Caco-2 (cell line): ENCODE results near the gene KRABD2.

Experiments used
- BruUV-seq: library from RNA; stranded (reverse); fragments of 400-500 nt; replicated peaks from 2 replicates; lab custom pipeline; 2021; lab: Mats Ljungman, UMichigan
- CTCF ChIA-PET: fragments of 300-600 bp; sonication (Branson Sonifier 250); formaldehyde crosslinking; loops from one replicate; lab custom pipeline; 2022; ENCODE audit warnings: antibody characterized with exemption; lab: Charles Lee
- POLR2A ChIA-PET: fragments of 300-600 bp; sonication (Branson Sonifier 250); formaldehyde crosslinking; loops from one replicate; lab custom pipeline; 2022; ENCODE audit warnings: antibody characterized with exemption; lab: Charles Lee
- DNase-seq, 2 experiments: peaks; one replicate each; pipeline versions ENCODE4 v3.0.0 to v3.0.0-alpha.2; 2020 to 2022
- H3K27me3 ChIP-seq: replicated peaks from 2 replicates; pipeline ENCODE4 v1.6.0; 2011; ENCODE audit warnings: low read length; ENCODE audit not compliant: control insufficient read depth, insufficient read depth
- H3K36me3 ChIP-seq: 2 replicates; pipeline ENCODE4 v1.5.1; 2011; ENCODE audit warnings: low read length; ENCODE audit not compliant: control insufficient read depth, insufficient read depth
- H3K4me1 ChIP-seq: fragments of 250-450 bp; sonication (Bioruptor Pico); 2 replicates; pipeline ENCODE4 v1.5.1; 2020; ENCODE audit warnings: mild to moderate bottlenecking
- H3K4me3 ChIP-seq: 2 replicates; pipeline ENCODE4 v1.5.1; 2011; ENCODE audit warnings: low read depth, mild to moderate bottlenecking, control low read depth, low read length
- H3K9me3 ChIP-seq: fragments of 250-450 bp; sonication (Bioruptor Pico); 2 replicates; pipeline ENCODE4 v1.5.1; 2020; ENCODE audit warnings: mild to moderate bottlenecking, moderate library complexity
- H3K27ac Mint-ChIP-seq: one replicate; pipeline ENCODE4 v1.8.0; 2022; ENCODE audit warnings: mixed read lengths; ENCODE audit not compliant: unreplicated experiment
- H3K27me3 Mint-ChIP-seq: one replicate; pipeline ENCODE4 v1.8.0; 2022; ENCODE audit warnings: mixed read lengths; ENCODE audit not compliant: insufficient read depth, unreplicated experiment
- H3K36me3 Mint-ChIP-seq: one replicate; pipeline ENCODE4 v1.8.0; 2022; ENCODE audit warnings: mild to moderate bottlenecking, mixed read lengths; ENCODE audit not compliant: insufficient read depth, unreplicated experiment
- H3K4me1 Mint-ChIP-seq: one replicate; pipeline ENCODE4 v1.8.0; 2022; ENCODE audit warnings: low read depth, mixed read lengths; ENCODE audit not compliant: unreplicated experiment
- H3K4me3 Mint-ChIP-seq: one replicate; pipeline ENCODE4 v1.8.0; 2022; ENCODE audit warnings: mild to moderate bottlenecking, moderate library complexity, mixed read lengths; ENCODE audit not compliant: unreplicated experiment
- H3K9me3 Mint-ChIP-seq: one replicate; pipeline ENCODE4 v1.8.0; 2022; ENCODE audit warnings: mixed read lengths; ENCODE audit not compliant: unreplicated experiment
- intact Hi-C: fragments of 100-400 bp; cut with micrococcal nuclease; formaldehyde crosslinking; loops from one replicate; pipeline ENCODE4 v1.10.0; 2022; ENCODE audit not compliant: unreplicated experiment
- TF ChIP-seq, protein P1 (sequence below), 2 experiments: fragments of 200-600 bp in 1 of 2; IDR thresholded peaks; 1 replicate in 1 of 2; 2 replicates in 1 of 2; pipeline versions ENCODE4 v1.5.1 to v1.8.0; 2011 to 2022; ENCODE audit warnings: antibody characterized with exemption in 1 of 2, control low read depth in 1 of 2, inconsistent platforms in 1 of 2, low read depth in 1 of 2, low read length in 1 of 2, mild to moderate bottlenecking in 1 of 2, moderate library complexity in 1 of 2; ENCODE audit not compliant: insufficient read depth in 1 of 2, severe bottlenecking in 1 of 2, unreplicated experiment in 1 of 2

The KRABD2 gene

DNA sequence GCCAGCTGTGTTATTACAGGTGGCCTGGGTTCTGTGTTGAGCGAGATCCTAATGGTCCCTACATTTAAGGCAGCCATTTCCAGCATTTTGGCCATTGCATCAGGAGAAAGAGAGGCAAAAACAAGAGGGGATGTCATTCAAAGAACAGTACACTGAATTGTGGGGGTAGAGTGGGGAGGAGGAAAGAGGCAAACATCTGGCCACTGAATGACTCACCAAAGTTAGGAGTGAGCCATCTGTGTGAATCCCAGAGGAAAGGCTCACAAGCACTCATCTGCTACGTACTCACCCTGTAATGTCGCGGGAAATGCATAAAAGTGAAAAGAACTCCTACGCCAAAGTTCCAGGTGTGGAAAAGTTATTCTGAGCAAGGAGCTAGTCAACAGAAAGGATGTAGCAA is 16.7 kb downstream of the KRABD2 start:
- TF ChIP-seq, protein P1, sequence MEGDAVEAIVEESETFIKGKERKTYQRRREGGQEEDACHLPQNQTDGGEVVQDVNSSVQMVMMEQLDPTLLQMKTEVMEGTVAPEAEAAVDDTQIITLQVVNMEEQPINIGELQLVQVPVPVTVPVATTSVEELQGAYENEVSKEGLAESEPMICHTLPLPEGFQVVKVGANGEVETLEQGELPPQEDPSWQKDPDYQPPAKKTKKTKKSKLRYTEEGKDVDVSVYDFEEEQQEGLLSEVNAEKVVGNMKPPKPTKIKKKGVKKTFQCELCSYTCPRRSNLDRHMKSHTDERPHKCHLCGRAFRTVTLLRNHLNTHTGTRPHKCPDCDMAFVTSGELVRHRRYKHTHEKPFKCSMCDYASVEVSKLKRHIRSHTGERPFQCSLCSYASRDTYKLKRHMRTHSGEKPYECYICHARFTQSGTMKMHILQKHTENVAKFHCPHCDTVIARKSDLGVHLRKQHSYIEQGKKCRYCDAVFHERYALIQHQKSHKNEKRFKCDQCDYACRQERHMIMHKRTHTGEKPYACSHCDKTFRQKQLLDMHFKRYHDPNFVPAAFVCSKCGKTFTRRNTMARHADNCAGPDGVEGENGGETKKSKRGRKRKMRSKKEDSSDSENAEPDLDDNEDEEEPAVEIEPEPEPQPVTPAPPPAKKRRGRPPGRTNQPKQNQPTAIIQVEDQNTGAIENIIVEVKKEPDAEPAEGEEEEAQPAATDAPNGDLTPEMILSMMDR (IDR thresholded peaks at IDR 0.05; ENCODE audit: insufficient read depth in 1 of 2, low read depth in 1 of 2, low read length in 1 of 2, severe bottlenecking in 1 of 2, unreplicated experiment in 1 of 2), result no peak
- no peaks in the 10 kb centered on the region for H3K9me3 Mint-ChIP-seq
- H3K27ac Mint-ChIP-seq, result no peak overlapping the region
- no TSS peak for BruUV-seq
- Histone ChIP-seq H3K4me3 (no peak overlapping the region), H3K4me1 (no peaks in the 10 kb centered on the region), H3K27me3 (no peaks in the 10 kb centered on the region), H3K36me3 (no peaks in the 10 kb centered on the region), H3K9me3 (no peaks in the 10 kb centered on the region)
- no peaks in the 10 kb centered on the region for H3K36me3 Mint-ChIP-seq
- H3K4me3 Mint-ChIP-seq, result no peak overlapping the region
- H3K4me1 Mint-ChIP-seq, result peaks cover 10% of the 10 kb centered on the region
- no peak for DNase-seq
- intact Hi-C loops, result no loop called here
- POLR2A ChIA-PET, result no interaction called here
- peaks cover 3% of the 10 kb centered on the region for H3K27me3 Mint-ChIP-seq
- CTCF ChIA-PET, result no interaction called here

DNA sequence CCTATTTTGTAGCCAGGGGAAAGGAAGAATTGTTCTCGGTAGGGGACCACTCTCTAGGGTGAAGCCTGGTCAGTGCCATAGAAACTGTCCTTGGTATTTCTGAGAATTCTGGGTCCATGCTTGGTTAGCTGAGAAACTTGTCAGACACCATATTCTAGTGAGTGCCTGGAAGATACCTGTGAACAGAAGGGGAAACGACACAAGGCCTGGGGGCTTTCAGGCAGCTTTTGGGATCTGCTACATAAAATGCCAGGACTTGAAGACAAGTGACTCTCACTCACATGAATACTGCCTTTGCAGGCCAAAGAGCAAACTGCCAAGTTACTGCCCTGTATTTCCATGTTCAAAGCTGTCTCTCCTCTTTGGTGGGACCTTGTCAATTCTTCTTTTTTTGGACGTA is 18.6 kb downstream of the KRABD2 start:
- H3K36me3 Mint-ChIP-seq, result no peaks in the 10 kb centered on the region

DNA sequence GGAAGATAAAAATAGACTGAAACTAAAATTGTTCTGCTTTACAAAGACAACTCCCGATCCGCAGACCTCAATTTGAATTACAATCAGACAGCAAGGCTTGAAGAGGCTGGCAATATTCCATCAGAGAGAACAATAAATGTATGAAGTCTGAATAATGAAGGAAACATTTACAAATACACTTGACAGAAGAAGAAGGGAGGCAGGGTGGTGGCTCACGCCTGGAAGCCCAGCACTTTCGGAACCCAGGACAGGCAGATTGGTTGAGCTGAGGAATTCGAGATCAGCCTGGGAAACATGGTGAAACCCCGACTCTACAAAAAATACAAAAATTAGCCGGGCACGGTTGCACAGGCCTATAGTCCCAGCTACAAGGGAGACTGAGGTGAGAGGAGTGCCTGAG is 22.3 kb downstream of the KRABD2 start:
- ChIA-PET CTCF (no interaction called here), POLR2A (no interaction called here)
- Histone ChIP-seq H3K4me3 (no peak overlapping the region), H3K36me3 (no peaks in the 10 kb centered on the region), H3K27me3 (no peaks in the 10 kb centered on the region), H3K9me3 (no peaks in the 10 kb centered on the region), H3K4me1 (no peaks in the 10 kb centered on the region)
- no peak overlapping the region for H3K27ac Mint-ChIP-seq
- no peak for DNase-seq
- intact Hi-C loops, result no loop called here
- H3K9me3 Mint-ChIP-seq, result no peaks in the 10 kb centered on the region
- no peak overlapping the region for H3K4me3 Mint-ChIP-seq
- no peaks in the 10 kb centered on the region for H3K27me3 Mint-ChIP-seq
- H3K36me3 Mint-ChIP-seq, result no peaks in the 10 kb centered on the region
- H3K4me1 Mint-ChIP-seq, result no peaks in the 10 kb centered on the region
- BruUV-seq, result no TSS peak
- TF ChIP-seq, protein P1 (IDR thresholded peaks at IDR 0.05; ENCODE audit: insufficient read depth in 1 of 2, low read depth in 1 of 2, low read length in 1 of 2, severe bottlenecking in 1 of 2, unreplicated experiment in 1 of 2), result no peak

More for the DNA sequence above, 18.6 kb downstream of the KRABD2 start:
- Mint-ChIP-seq H3K4me3 (no peak overlapping the region), H3K9me3 (no peaks in the 10 kb centered on the region), H3K4me1 (peaks cover 10% of the 10 kb centered on the region), H3K27ac (no peak overlapping the region), H3K27me3 (peaks cover 3% of the 10 kb centered on the region)
- TF ChIP-seq, protein P1 (IDR thresholded peaks at IDR 0.05; ENCODE audit: insufficient read depth in 1 of 2, low read depth in 1 of 2, low read length in 1 of 2, severe bottlenecking in 1 of 2, unreplicated experiment in 1 of 2), result no peak
- ChIA-PET CTCF (no interaction called here), POLR2A (interaction anchor here (0.7 kb wide), 1 partner anchor 516 kb away, joined by 3 read pairs; no protein-coding TSS in a partner anchor)
- no peaks in the 10 kb centered on the region for H3K4me1 ChIP-seq
- H3K4me3 ChIP-seq, result no peak overlapping the region
- no peak for DNase-seq
- H3K27me3 ChIP-seq, result no peaks in the 10 kb centered on the region
- intact Hi-C loops, result no loop called here
- no peaks in the 10 kb centered on the region for H3K36me3 ChIP-seq
- no peaks in the 10 kb centered on the region for H3K9me3 ChIP-seq
- no TSS peak for BruUV-seq
